HL-60/S4 (cell line): Measurements from ENCODE around the gene SPATA31A5.
"Not testable (repeated sequence)": the region's sequence is repeated elsewhere in the genome, so short reads cannot be mapped to it uniquely, and the experiment has no call there.

Experiments
- in situ Hi-C: fragments of 300-500 bp; cut with MboI; formaldehyde crosslinking; loops from 2 replicates; pipeline ENCODE4 v1.14.3; 2022; ENCODE audit warnings: low sequenced_read_pairs

Gene SPATA31A5

DNA sequence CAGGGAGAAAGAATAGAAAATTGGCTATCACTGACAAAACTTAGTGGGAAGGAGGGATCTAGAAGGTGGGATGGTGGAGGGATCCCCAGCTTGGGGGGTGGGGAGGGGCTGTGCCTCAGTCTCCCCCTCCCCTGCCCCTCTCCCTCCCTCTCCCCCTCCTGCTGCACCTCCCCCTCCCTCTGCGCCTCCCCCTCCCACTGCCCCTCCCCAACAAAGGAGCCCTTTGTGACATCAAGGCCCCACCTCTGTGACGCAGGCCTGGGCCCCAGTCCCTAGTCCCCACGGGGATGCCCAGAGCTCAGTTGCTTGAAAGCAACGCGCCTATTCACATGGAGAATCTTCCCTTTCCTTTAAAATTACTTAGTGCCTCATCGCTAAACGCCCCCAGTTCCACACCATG, at the start of gene SPATA31A5:
Gene SPATA31A5, plus strand, starts transcription at position 301 of the 400 bp plus-strand sequence. Its CDS starts 29 bp downstream, at position 330.
- in situ Hi-C loops = not testable (repeated sequence)

DNA sequence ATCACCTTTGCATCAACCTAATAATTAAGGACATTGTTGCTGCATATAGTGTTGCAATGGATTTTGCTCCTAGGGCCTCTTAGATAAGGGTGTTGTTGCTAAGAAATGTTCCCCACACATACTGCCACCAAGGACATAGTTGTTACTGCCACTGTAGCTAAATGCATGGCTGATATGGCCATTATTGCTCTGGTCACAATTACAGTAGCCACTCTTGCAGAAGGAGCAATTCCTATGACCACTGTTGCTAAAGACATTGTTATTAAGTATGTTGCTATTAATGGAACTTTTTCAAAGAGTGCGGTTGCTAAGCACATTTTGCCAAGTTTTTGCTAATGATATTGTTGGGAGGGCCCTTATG, 48.8 kb downstream of the SPATA31A5 start:
- in situ Hi-C loops = not testable (repeated sequence)

DNA sequence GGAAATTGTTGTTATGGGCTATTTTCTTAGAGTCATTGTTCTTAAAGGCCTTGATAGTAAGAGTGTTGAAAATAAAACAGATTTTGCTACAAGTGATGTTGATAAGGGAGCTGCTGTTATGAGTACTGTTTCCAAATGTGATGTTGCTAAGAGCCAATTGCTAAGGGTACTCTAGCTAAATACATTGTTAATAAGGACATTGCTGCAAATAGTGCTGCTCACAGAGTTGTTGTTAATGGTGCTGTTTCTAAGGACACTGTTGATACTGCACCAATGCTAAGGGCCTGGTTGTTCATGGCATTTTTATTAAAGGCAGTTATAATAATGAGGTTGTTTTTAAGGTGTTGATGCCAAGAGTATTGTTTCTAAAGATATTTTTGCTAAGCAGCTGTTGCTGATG, 52.2 kb downstream of the SPATA31A5 start:
- in situ Hi-C loops = not testable (repeated sequence)
